Gastroesophageal sphincter (tissue), 3 donors: ENCODE results near the gene RALA.

Experiments
- POLR2A ChIP-seq, 2 donors: fragments of 450-650 bp; IDR thresholded peaks; one replicate each; pipeline ENCODE4 v1.6.1; 2017; ENCODE audit warnings: antibody characterized with exemption in 2 of 2, mild to moderate bottlenecking in 2 of 2, moderate library complexity in 1 of 2
- TF ChIP-seq, protein P1 (sequence below), 4 experiments: fragments of 200-600 bp in 2 of 4; fragments of 450-650 bp in 2 of 4; sonication (generic) in 1 of 4; IDR thresholded peaks; one replicate each; pipeline ENCODE4 v1.5.1; 2017 to 2019; ENCODE audit warnings: antibody characterized with exemption in 4 of 4, mild to moderate bottlenecking in 2 of 4, moderate library complexity in 2 of 4

- TF ChIP-seq, protein P1, sequence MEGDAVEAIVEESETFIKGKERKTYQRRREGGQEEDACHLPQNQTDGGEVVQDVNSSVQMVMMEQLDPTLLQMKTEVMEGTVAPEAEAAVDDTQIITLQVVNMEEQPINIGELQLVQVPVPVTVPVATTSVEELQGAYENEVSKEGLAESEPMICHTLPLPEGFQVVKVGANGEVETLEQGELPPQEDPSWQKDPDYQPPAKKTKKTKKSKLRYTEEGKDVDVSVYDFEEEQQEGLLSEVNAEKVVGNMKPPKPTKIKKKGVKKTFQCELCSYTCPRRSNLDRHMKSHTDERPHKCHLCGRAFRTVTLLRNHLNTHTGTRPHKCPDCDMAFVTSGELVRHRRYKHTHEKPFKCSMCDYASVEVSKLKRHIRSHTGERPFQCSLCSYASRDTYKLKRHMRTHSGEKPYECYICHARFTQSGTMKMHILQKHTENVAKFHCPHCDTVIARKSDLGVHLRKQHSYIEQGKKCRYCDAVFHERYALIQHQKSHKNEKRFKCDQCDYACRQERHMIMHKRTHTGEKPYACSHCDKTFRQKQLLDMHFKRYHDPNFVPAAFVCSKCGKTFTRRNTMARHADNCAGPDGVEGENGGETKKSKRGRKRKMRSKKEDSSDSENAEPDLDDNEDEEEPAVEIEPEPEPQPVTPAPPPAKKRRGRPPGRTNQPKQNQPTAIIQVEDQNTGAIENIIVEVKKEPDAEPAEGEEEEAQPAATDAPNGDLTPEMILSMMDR (IDR thresholded peaks at IDR 0.05) = no peak
- no peak for TF ChIP-seq POLR2A (IDR thresholded peaks at IDR 0.05)
Measured at GRCh38 chr7:39754326-39755120, 131.2 kb downstream of the RALA start.
